Fibroblast of pulmonary artery (primary cell): ENCODE measurements around the gene SHROOM3.

Experiments used
- DNase-seq: peaks from one replicate; pipeline ENCODE4 v3.0.0-alpha.2; 2010; ENCODE audit warnings: low read depth
- H3K4me3 ChIP-seq: replicated peaks from 2 replicates; pipeline ENCODE4 v1.5.1; 2011; ENCODE audit warnings: low read depth, mild to moderate bottlenecking, control low read depth, low read length, moderate library complexity
- CTCF ChIP-seq: IDR thresholded peaks from 2 replicates; pipeline ENCODE4 v1.5.1; 2011; ENCODE audit warnings: mild to moderate bottlenecking, control low read depth, low read length, inconsistent platforms; ENCODE audit errors: missing control alignments

The SHROOM3 gene

GRCh38 chr4:76484654-76485053 lies 49.6 kb downstream of the SHROOM3 start:
- DNase-seq = no peak
- H3K4me3 ChIP-seq = no peak overlapping the region
- TF ChIP-seq CTCF = no peak

GRCh38 chr4:76485450-76485849 lies 50.4 kb downstream of the SHROOM3 start:
- no peak overlapping the region for H3K4me3 ChIP-seq
- TF ChIP-seq CTCF = no peak
- peak; percentile 4 for DNase-seq

DNA sequence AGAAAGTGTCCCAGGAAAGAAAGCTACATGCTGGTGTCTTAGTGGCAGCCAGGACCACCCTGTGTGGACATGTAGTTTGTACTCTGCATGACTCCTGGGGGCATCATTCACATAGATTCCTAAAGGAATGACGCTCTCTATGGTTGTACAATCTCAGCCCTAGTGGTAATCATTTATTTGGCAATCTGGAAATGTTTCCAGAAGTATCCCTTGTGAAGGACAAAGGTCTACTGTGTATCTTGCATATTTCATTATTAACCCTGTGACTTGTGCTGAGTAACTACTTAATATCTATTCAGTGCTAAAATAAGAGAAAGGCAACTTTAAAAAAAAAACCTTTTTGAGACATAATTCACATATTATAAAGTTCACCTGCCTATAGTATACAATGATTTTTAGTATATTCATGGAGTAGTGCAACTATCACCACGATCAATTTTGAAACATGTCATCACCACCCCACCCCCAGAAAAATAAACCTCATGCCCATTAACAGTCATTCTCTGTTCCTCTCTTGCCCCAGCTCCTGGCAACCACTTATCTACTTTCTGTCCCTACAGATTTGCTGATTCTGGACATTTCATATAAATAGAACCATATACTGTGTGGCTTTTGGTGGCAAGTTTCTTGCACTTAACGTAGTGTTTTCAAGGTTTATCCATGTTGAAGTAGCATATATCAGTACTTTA lies 51.7 kb downstream of the SHROOM3 start:
- no peak overlapping the region for H3K4me3 ChIP-seq
- no peak for DNase-seq
- TF ChIP-seq CTCF = no peak

GRCh38 chr4:76487621-76488020 lies 52.6 kb downstream of the SHROOM3 start:
- no peak for TF ChIP-seq CTCF
- DNase-seq = no peak
- no peak overlapping the region for H3K4me3 ChIP-seq

DNA sequence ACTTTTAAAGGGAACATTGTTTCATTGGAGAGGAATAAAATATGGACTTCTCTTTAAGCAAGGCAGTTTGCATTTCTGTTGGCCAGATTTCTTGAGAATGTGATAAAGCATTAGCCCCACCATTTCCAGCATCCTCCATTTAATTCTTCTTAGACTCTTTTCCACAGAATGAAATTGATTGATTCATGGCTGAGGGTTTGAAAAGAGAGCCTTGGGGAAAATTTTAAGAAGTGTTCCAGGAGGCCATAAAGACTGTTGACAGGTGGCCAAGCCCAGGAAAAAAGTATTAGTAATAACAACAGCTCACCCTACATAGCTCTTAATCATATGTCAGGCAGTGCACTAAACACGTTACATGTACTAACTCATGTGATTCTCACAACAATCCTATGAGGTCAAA lies 53.4 kb downstream of the SHROOM3 start:
- H3K4me3 ChIP-seq = no peak overlapping the region
- DNase-seq = no peak
- TF ChIP-seq CTCF = no peak

DNA sequence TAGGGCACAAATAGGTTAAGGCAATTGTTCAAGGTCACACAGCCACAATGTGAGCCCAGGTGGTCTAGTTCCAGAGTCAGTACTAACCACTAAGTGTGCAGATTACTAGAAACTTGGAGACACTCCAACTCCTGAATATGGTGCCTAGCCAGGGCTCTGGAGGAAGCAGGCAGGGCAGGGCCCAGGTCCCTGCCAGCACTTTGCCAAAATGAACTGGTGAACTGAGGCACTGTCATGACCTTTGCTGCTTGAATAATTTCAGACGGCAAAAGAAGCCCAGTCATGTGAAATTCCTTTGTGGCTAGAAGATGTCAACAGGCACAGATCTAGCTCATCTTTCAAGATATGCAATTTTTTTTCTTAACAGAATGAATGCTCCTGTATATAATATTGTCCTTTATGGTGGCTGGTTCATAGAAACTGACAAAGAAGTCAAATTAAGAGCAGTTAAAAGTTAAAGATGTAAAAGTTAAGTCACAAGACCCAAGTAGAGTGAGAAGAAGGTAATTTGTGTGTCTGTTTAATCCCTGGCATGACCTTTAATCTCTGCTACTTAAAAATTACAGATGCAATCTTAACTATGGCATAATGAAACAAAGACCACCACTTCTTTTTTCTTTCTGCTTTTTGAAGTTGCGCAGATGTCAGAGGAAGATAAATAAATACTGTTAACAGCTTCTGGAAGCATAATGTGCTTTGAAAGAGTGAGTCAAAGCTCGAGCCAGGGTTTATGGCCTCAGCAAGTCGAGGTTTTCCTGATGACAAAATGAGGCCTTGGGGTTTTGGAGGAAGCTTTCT lies 54.1 kb downstream of the SHROOM3 start:
- no peak for DNase-seq
- no peak for TF ChIP-seq CTCF
- no peak overlapping the region for H3K4me3 ChIP-seq
